A673 (cell line): ENCODE data around the gene DMD.

ENCODE experiments used
- EZH2 ChIP-seq: fragments of 200-600 bp; sonication (generic); IDR thresholded peaks from 2 replicates; pipeline ENCODE4 v1.6.1; 2017; ENCODE audit warnings: borderline replicate concordance, low read depth, mild to moderate bottlenecking, mixed read lengths, antibody characterized with exemption, low read length; ENCODE audit not compliant: poor library complexity, severe bottlenecking
- TF ChIP-seq, protein P1 (sequence below): fragments of 300-800, 200-600 bp; sonication (generic); conservative IDR thresholded peaks from 2 replicates; pipeline ENCODE4 v1.5.1; 2017; ENCODE audit warnings: low read depth, mild to moderate bottlenecking, antibody characterized with exemption, low read length, moderate library complexity, mixed read lengths

DNA sequence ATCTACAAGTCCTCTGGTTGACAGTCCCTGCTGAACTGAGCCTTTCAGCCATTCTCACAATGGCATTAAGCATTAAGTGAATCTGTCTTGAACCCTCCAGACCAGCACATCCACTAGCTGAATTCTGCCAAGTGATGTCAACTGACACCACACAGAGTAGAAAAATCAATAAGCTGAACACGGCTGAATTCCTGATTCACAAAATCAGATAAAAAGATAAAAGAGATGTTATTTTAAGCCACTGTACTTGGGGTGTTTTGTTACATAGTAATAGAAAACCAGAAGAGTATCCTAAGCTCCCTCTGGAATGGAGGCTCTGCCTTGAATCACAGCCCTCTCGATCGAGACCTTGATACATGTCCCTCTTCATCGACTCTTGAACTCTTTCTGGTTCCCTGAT is 336.5 kb downstream of the DMD start:
- TF ChIP-seq, protein P1, sequence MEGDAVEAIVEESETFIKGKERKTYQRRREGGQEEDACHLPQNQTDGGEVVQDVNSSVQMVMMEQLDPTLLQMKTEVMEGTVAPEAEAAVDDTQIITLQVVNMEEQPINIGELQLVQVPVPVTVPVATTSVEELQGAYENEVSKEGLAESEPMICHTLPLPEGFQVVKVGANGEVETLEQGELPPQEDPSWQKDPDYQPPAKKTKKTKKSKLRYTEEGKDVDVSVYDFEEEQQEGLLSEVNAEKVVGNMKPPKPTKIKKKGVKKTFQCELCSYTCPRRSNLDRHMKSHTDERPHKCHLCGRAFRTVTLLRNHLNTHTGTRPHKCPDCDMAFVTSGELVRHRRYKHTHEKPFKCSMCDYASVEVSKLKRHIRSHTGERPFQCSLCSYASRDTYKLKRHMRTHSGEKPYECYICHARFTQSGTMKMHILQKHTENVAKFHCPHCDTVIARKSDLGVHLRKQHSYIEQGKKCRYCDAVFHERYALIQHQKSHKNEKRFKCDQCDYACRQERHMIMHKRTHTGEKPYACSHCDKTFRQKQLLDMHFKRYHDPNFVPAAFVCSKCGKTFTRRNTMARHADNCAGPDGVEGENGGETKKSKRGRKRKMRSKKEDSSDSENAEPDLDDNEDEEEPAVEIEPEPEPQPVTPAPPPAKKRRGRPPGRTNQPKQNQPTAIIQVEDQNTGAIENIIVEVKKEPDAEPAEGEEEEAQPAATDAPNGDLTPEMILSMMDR = no peak
- no peak for TF ChIP-seq EZH2
